ENCODE measurements around the gene HIVEP3.
"Not testable (repeated sequence)": the region's sequence is repeated elsewhere in the genome, so short reads cannot be mapped to it uniquely, and the experiment has no call there.

The HIVEP3 gene

DNA sequence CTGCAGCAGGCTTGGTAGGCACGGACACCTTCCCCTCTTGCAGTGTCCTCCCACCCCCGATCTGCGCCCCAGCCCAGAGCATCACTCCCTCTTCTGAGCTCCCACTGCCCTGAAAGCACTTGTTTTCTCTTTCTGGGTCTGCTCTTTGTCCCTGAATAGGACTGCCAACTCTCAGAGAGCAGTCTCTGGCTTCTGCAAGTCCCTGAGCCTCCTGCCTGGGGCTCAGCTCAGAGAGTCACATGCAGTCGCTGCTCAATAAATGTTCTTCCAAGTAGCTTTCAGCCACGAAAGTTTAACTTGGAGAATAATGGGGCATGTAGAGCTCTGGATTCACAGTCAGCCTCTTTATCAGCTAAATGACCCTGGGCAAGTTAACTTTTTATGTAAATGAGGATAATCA lies 205.6 kb downstream of the HIVEP3 start:
- no peak for DNase-seq (ENCODE audit: low read depth in 2 of 2)

DNA sequence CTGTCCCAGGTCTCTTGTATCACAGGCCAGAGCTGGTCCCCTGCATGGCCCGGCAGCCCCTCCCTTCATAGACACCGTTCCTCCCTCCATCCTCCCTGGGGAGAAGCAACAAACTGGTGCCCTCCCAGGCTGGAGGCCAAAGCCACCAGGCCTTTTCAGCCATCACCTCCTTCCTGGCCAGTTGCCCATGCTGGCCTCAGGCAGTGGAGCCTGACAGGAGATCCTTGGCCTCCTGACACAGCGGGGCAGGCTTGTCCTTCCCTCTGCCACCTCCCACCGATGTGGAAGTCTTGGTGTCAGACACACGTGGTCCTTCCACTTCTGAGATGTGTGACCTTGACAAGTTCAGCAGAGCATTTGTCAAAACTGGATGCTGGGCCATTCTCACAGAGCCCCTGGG lies 206.0 kb downstream of the HIVEP3 start:
- DNase-seq (ENCODE audit: low read depth in 2 of 2): no peak

DNA sequence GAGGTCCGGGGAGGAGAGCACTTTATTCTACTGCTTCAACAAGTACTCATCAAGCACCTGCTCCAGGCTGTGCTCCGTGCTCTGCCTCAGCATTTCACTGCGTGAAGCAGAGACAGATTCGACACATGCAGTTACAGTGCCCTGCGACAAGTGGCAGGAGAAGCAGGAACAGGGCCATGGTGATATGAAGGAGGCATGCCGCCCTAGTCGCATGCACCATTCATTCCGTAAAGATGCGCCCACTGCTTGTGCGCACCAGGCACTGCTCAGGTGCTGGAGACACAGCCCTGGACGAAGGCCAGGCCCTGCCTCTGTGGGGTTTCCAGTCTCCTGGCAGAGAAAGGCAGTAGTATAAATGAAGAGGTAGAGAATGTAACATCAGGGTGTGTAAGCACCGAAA lies 206.6 kb downstream of the HIVEP3 start:
- DNase-seq (ENCODE audit: low read depth in 2 of 2): no peak

DNA sequence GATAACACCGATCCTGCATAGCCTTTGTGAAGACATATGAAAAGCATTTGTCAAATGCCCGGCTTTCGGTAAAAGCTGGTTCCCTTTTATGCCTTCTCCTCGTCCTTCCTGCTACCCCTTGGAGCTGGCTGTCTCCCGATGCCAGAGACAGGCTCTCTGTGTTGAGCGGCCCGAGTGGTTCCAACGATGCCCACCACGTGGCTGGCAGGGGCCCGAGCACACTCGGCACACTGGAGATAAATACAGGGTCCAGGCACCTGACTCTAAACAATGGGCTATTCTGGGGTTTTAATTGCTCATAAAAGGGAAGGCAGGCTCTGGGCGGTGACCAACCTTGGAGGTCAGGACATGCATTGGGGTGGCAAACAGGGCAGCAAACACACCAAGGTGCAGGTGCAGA lies 207.1 kb downstream of the HIVEP3 start:
- no peak for DNase-seq (ENCODE audit: low read depth in 2 of 2)

DNA sequence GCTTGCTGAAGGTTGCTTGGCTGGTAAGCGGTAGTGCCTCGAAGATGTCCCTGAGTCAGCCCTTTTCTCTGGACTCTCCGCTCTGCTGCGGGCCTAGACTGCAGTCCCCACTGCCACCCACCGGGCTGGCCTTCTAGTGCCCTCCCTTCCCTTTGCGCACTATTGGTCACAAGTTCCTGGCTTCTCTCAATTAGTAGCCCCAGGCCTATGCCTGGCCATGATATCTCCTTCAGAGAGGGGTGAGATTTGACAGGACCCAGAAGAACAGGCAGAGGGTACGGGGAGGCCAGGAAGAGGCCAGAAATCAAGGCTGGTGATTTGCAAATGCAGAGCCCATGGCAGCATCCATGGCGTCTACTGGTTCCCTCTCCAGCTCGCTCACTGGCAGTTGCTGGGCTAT lies 207.7 kb downstream of the HIVEP3 start:
- no peak for DNase-seq (ENCODE audit: low read depth in 2 of 2)

DNA sequence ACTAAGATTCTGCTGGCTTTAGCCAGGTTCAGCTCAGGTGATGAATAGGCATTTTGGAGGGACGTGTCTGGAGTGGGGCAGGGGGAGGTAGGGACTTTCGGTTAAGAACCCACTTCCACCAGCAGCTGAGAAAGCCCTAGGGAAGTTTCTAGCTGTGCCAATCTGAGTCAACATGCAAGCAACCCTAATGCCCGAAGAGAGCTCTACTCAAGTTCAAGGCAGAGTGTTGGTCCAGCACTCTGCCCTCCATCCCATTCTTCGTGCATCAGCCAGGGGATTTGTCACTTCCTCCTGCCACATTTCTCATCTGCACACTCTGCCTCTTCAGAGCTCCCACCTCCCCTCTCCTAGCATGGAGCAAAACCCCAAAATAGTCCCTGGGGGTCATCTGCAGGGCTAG lies 208.8 kb downstream of the HIVEP3 start:
- no peak for DNase-seq (ENCODE audit: low read depth in 2 of 2)

DNA sequence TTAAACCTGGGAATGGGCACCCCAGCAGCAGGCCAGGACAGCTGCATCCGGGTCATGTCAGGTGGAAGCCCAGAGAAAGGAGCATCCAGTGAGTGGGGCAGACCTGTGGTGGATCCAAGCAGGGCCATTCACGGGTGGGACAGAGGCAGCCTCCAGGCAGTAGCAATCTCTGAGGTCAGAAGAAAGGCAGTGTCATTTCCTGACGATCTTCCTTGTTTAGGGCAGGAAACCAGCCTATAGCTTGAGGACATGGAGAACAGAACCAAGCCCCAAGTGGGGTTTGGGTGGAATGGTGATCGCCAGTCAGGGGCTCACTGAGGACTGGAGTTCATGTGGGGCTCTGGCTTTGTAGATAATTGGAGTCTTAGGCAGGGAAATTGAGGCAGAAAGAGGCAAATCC lies 209.4 kb downstream of the HIVEP3 start:
- DNase-seq (ENCODE audit: low read depth in 2 of 2): no peak

DNA sequence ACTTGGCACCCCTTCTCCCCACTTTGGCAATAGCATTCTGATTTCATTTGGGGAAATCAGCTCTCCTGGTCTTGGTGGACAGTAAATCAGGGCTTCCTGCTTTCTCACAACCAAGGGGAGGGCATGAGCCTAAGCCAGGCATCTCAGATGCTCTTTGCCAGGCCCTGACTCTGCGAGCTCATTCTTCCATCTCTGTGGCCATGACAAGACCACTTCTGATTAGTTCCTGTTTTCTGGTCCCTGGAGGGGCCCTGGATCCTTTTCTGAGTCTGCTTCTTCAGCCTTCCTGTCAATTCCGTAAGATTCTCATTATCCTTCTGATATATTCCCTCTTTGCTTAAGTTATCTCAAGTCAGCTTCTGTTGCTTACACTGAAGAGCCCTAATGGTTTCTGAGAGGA lies 210.4 kb downstream of the HIVEP3 start:
- DNase-seq (ENCODE audit: low read depth in 2 of 2): no peak

DNA sequence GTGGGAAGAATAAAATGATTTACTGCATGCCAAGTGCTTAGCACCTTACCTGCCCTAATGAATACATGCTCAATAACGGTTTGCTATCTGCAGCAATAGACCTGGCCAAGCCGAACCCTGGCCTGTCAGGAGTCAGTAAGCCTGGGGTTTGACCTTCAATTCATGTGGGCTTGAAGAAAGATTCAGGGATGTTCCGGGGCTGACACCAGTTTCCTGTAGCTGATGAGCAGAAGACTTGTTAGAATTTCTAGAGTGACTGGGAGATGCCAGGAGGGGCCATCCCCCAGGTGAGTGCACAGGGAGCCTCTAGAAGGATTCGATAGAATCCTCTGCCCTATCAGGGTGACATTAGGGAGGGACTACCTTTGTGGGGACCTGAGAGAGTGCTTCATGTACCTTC lies 210.9 kb downstream of the HIVEP3 start:
- no peak for DNase-seq (ENCODE audit: low read depth in 2 of 2)

DNA sequence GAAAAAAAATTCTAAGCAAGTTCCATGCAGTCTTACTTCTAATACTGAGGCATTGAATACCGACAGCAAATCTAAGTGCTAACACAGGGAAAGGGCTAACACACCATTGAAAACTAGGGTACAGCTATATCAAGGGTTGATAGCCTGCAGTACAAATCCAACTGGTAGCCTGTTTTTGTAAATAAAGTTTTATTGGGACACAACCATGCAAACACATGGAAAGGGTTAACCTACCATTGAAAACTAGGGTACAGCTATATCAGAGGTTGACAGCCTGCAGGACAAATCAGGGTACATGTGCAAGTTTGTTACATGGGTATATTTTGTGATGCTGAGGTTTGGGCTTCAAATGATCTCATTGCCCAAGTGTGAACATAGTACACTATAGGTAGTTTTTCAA lies 212.9 kb downstream of the HIVEP3 start:
- no peak for DNase-seq (ENCODE audit: low read depth in 2 of 2)

DNA sequence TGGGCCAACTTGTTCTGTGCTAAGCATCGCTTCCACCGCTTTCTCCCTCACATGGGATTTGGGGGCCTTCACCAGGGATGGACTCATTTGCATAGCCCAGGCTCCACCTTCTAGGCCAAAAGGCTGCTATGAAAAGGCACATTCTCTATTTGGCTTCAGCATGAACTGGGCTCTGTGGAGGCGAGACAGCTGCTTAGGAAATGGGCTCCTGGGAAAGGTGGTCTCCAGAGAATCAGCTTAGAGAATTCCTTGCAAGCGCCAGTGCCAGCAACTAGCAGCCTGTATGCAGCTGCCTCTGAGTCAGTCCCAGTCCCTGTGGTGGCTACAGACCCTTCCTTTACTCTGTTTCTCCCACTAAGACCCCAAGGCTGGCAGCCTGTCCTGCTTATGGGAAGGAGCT lies 214.5 kb downstream of the HIVEP3 start:
- no peak for DNase-seq (ENCODE audit: low read depth in 2 of 2)

DNA sequence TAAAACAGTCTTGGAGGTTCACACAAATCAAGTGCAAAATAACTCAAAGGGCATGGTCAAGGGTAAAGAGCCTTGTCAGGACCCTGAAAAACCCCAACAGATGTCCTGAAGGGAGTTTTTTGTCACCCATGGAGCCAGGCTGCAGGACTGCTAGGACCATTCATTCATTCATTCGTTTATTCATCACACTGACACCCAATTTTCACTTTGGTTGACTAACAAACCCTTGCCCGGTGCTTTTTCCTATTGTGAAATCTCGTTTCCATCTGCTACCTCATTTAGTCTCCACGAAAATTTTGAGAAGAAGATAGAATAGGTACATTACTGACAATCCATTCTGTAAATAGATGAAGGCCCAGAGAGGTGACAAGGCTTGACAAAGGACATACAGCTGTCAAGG lies 216.0 kb downstream of the HIVEP3 start:
- DNase-seq (ENCODE audit: low read depth in 2 of 2): no peak

DNA sequence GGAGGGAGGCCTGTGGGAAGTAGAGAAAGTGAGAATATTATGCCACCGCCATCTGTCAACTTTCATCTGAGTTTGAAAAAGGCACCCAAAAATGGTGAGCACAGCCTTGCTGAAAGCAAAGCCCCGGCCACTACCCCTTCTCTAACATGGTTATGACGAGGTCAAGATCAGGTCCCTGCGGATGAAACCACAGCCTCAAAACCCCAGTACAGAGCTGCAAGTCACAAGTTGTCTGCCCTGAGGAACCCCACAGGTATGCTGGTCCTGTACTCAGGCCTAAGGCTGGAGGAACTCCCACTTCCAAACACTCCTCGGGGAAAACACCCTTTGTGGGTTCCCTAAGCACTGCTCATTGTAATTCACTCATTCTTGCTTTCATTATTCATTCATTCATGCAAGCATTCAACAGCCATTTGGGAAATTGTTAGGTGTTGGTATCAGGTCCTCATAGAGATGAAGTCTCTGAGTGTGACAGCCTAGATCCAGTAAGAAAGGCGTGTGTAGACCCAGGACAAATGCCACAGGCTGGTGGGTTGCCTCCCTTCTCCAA lies 217.7 kb downstream of the HIVEP3 start:
- no peak for DNase-seq (ENCODE audit: low read depth in 2 of 2)

DNA sequence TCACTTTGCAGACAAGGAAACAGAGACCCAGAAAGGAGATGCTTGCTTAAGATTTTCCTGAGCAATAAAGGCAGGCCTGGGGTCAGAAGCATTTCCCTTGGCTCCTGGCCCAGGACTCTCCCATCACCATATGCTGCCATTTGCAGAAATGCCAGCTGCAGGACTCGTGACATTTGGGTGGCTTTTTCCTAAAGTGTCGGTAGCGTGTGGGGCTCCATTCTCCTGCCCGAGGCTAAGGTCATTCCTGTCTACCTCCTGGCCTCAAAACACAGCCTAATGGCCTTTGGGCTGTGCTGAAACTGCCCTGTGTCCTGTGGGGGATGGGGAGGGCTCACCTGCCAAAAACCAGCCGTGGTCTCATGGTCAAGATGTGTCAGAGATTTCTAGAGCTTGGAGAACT lies 218.1 kb downstream of the HIVEP3 start:
- no peak for DNase-seq (ENCODE audit: low read depth in 2 of 2)

DNA sequence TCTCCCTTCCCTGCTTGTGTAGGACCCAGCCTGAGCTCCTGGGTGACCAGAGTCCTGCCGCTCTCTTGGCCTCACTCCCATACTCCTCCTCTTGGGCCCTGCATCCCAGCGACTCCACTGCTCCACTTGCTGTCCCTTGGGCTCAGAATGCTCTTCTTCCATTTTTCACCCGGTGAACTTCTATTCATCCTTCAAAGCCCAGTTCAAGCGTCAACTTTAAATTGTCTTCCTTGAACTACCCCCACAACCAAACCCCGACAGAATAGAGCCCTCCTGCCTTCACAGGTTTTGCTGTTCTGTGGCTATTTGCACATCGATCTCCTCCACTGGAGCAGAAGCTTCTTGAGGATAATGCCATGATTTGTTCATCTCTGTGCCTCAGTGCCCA lies 218.9 kb downstream of the HIVEP3 start:
- DNase-seq (ENCODE audit: low read depth in 2 of 2): no peak

DNA sequence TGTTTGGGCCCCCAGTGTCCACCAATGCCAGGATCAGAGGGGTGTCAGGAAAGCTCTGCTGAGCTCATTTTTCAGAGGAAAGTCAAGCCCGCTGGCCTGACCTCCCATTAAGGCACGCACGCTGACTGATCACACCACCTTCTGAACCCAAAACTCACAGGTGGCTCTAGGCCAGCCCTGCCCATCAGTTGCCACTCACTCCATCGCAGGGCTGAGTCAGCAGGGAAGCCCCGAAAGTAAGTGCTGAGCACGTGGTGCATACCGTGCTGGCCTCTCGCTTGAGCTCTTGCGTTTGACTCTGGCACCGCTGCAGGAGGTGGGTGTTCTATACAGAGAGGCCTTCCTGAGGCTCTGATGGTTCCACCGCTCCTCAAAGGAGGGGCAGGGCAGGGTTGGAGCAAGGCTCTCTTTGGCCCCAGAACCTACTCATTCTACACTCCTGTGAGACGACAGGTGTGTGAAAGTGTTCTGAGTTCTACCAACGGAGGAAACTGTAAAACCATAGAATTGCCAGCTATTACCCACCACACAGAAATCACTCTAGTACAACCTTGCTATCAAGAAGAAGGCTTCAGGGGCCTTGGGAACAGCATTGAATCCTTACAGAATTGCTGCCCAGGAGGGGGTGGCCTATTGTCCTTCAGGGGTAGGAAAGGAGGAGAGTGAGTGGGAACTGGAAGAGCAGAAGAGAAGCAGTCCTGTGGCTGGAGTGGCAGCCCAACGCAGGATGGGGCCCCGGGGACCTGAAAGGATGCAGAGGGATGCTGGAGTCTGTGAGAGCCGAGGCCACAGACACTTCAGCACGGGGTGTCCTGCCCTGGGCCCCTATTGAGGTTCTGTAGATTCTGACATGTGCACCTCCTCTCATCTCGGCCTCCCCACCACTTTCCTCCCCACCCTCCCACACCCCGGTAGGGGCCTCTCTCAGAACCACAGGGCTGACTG lies 219.5 kb downstream of the HIVEP3 start:
- peak in 1 of 2 donors; percentile 14 for DNase-seq (ENCODE audit: low read depth in 2 of 2)

DNA sequence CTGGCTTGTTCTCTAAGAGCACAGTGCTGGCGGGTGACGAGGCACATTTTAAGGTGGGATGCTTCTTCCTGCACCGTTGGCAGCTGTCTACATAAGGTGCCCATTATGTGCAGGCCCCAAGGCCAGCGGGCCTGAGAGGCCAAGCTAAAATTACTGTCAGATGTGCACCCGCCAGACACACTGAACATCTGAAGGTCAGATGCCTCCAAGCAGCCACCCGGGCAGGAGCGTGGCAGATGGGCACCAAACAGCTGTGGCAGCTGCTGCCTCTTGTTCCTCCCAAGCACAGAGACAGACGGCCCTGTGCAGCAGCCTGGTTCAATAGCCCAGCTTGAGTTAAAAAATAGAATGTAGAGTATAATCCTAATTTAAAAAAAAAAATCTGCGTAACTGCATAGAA lies 222.3 kb downstream of the HIVEP3 start:
- no peak for DNase-seq (ENCODE audit: low read depth in 2 of 2)

DNA sequence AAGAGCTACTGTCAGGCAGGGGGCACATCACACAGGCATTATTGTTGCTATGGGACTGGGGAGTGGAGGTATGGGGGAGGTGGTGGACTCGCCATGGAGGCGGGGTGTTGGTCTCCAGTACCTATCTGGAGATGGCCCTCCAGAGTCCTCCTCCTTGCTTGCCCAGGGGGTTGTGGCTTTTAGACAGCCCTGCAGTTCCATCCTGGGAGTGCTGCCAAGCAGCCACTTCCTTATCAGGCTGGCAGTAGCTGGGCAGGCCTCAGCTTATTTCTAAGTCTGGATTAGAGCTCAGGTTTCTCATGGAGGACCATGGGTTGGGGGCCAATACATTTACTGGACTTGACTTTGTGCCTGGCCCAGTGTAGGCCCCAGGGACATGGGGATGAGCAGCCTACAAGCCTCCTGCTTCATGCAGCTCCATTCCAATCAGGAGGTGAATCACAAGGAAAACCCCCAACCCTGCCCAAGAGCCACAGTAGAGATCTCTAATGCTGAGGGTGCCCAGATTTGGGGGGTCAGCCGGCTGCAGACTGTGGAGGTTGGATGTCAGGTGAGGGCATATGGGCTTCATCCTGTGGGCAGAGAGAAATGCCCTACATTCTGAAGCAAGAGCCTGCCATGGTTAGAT lies 223.5 kb downstream of the HIVEP3 start:
- DNase-seq (ENCODE audit: low read depth in 2 of 2): no peak

DNA sequence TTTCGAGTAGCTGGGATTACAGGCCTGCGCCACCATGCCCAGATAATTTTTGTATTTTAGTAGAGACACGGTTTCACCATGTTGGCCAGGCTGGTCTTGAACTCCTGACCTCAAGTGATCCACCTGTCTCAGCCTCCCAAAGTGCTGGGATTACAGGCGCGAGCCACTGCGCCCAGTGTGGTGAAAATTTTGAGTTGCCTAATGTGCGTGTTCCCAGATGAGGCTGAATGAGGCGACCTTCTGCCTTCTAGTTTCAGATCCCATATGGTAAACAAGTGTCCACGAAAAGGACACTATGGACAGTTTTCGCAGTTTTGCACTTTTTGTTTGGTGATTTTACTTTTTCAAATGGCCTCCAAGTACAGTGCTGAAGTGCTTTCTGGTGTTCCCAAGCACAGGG lies 226.8 kb downstream of the HIVEP3 start:
- not testable (repeated sequence) for DNase-seq (ENCODE audit: low read depth in 2 of 2)

DNA sequence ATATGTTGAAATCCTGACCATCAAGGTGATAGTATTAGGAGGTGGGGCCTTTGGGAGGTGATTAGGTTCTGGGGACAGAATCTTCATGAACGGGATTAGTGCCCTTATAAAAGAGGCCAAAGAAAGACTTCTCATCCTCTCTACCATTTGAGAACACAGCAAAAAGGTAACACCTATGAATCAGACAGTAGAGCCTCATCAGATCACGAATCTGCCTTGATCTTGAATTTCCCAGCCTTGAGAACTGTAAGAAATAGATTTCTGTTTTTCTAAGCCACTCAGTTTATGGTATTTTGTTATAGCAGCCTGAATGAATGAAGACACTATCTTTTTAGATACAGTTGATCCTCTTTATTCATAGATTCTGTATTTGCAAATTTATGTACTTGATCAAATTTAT lies 227.3 kb downstream of the HIVEP3 start:
- DNase-seq (ENCODE audit: low read depth in 2 of 2): no peak

DNA sequence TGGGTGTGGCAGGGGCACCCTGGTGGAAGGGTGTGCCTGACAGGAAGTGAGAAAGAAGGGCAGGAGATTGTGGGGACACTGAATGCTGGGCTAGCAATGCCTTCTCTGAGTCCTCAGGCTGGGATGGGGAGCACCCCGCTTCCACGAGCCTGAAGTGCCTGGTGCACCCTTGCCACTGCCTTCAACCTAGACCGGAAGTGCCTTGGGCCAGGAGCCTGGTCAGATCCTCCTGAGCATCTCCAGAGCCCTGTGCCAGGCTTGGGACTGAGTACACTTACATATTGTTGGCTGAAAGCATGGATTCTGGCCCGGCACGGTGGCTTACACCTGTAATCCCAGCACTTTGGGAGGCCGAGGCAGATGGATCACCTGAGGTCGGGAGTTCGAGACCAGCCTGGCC lies 228.4 kb downstream of the HIVEP3 start:
- no peak for DNase-seq (ENCODE audit: low read depth in 2 of 2)

DNA sequence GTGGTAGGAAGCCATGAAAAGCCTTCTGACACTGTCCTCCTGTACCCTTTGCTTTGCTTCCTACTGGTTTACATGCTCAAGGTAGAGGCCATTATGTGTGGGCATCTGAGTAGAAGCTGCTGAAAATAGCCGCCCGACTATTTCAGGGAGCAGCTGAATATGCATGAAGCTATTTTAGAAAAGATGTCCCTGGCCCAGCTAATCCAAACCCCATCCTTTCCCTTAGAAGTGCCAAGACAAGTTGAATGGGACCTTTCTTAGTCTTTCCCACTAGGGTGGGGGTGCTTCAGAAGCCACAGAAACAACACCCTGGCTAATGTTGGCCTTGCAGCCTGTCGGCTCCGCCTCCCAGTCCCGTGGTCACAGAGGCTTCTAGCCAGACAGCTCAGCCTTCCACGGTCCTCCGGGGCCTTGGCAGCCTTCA lies 229.2 kb downstream of the HIVEP3 start:
- no peak for DNase-seq (ENCODE audit: low read depth in 2 of 2)

DNA sequence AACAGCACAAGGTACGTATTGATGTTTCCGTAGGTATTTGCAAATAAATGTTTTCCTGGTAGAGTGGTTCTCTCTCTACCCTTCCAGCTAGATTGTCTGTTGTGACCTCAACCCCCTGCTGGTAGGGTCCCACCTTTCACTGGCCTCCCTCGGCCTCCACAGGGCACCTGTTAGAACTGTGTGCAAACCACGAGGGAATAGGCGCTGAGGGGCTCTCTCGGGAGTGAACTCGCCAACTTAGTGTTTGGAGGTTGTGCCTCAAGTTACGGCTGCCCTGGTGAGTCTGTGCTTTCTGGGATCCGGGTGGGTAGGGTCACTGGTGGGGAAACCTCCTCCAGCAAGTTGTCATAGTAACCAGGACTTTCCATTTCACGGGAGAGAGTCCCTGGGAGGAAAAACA lies 229.6 kb downstream of the HIVEP3 start:
- DNase-seq (ENCODE audit: low read depth in 2 of 2): no peak
